DOHH2 (cell line): ENCODE measurements around the gene NKD1.

ENCODE experiments used
- H3F3A ChIP-seq: fragments of 200-600 bp; sonication (generic), shearing (Covaris generic); 2 replicates; pipeline ENCODE4 v1.6.0; 2016; ENCODE audit warnings: antibody characterized with exemption, mild to moderate bottlenecking; ENCODE audit not compliant: control insufficient read depth, insufficient read depth
- H3K27ac ChIP-seq: fragments of 200-600 bp; sonication (generic); 2 replicates; pipeline ENCODE4 v1.5.1; 2014; ENCODE audit warnings: low read depth, mild to moderate bottlenecking, low read length, moderate library complexity
- H3K27me3 ChIP-seq: fragments of 200-600 bp; sonication (generic); 2 replicates; pipeline ENCODE4 v1.6.1; 2014; ENCODE audit warnings: mild to moderate bottlenecking, low read length, mixed read lengths; ENCODE audit not compliant: control insufficient read depth
- H3K36me3 ChIP-seq: fragments of 200-600 bp; sonication (generic); 2 replicates; pipeline ENCODE4 v1.6.1; 2014; ENCODE audit warnings: mild to moderate bottlenecking, low read length, moderate library complexity, mixed read lengths; ENCODE audit not compliant: control insufficient read depth
- H3K4me1 ChIP-seq: fragments of 200-600 bp; sonication (generic); 2 replicates; pipeline ENCODE4 v1.6.1; 2014; ENCODE audit warnings: mild to moderate bottlenecking, low read length, mixed read lengths; ENCODE audit not compliant: control insufficient read depth
- H3K4me2 ChIP-seq: fragments of 200-600 bp; sonication (generic); 2 replicates; pipeline ENCODE4 v1.6.0; 2014; ENCODE audit warnings: mild to moderate bottlenecking, low read length, moderate library complexity
- H3K4me3 ChIP-seq: fragments of 200-600 bp; sonication (generic); 2 replicates; pipeline ENCODE4 v1.5.1; 2014; ENCODE audit warnings: mild to moderate bottlenecking, low read length, mixed read lengths
- H3K79me2 ChIP-seq: fragments of 200-600 bp; sonication (generic); 2 replicates; pipeline ENCODE4 v1.6.1; 2014; ENCODE audit warnings: mild to moderate bottlenecking, low read length, mixed read lengths; ENCODE audit not compliant: control insufficient read depth
- H3K9me2 ChIP-seq: fragments of 200-600 bp; sonication (generic); replicated peaks from 2 replicates; pipeline ENCODE4 v1.6.1; 2014; ENCODE audit warnings: mild to moderate bottlenecking, low read length, mixed read lengths; ENCODE audit not compliant: control insufficient read depth
- H3K9me3 ChIP-seq: fragments of 200-600 bp; sonication (generic); 2 replicates; pipeline ENCODE4 v1.6.1; 2014; ENCODE audit warnings: antibody characterized with exemption, low read length, mixed read lengths; ENCODE audit not compliant: control insufficient read depth, insufficient read depth
- H4K20me1 ChIP-seq: fragments of 200-600 bp; sonication (generic); 2 replicates; pipeline ENCODE4 v1.6.0; 2014; ENCODE audit warnings: low read depth, mild to moderate bottlenecking, antibody characterized with exemption, low read length, moderate library complexity; ENCODE audit not compliant: control insufficient read depth, insufficient read depth
- EZH2phosphoT487 ChIP-seq: fragments of 200-600 bp; sonication (generic); IDR thresholded peaks from 2 replicates; pipeline ENCODE4 v1.6.1; 2017; ENCODE audit warnings: borderline replicate concordance, mild to moderate bottlenecking, antibody characterized with exemption, low read length, moderate library complexity, mixed read lengths
- TF ChIP-seq, protein P1 (sequence below): fragments of 200-600 bp; sonication (generic); IDR thresholded peaks from one replicate; pipeline ENCODE4 v1.5.1; 2014; ENCODE audit warnings: antibody characterized with exemption, mild to moderate bottlenecking, low read depth, low read length; ENCODE audit not compliant: poor library complexity, severe bottlenecking

Gene NKD1

DNA sequence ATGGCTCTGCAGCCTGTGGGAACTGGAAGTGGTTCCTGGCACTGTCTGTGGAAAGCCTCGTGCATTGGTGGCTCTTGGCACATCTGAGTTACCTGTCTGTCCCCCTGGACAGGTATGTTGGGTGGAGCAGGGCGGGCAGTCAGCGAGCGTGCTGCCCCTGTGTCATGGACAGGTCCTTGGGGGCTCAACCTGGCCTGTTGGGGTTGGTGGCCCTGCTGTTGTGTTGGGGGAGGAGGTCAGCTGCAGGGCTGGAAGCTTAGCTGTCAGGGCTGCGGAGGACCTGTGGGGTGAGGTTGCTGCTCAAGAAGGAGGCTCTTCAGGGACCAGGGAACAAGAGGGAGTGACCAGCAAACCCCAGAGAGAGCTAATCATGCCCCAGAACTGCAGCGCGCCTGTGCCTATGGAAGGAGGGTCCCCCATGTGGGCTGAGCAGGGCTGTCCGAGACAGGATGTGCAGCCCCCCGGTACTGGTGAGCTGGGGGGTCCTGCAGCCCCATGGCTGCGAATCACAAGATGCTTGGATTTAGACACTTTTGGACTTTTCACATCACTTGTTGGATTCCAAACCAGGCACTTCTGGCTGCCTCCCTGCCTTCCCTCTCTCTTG lies 7.2 kb downstream of the NKD1 start:
- H3K36me3 ChIP-seq: no peaks in the 10 kb centered on the region
- no peaks in the 10 kb centered on the region for H3F3A ChIP-seq
- H3K4me3 ChIP-seq: no peak overlapping the region
- H3K4me1 ChIP-seq: no peaks in the 10 kb centered on the region
- H3K9me3 ChIP-seq: no peaks in the 10 kb centered on the region
- H4K20me1 ChIP-seq: no peaks in the 10 kb centered on the region
- TF ChIP-seq, protein P1, sequence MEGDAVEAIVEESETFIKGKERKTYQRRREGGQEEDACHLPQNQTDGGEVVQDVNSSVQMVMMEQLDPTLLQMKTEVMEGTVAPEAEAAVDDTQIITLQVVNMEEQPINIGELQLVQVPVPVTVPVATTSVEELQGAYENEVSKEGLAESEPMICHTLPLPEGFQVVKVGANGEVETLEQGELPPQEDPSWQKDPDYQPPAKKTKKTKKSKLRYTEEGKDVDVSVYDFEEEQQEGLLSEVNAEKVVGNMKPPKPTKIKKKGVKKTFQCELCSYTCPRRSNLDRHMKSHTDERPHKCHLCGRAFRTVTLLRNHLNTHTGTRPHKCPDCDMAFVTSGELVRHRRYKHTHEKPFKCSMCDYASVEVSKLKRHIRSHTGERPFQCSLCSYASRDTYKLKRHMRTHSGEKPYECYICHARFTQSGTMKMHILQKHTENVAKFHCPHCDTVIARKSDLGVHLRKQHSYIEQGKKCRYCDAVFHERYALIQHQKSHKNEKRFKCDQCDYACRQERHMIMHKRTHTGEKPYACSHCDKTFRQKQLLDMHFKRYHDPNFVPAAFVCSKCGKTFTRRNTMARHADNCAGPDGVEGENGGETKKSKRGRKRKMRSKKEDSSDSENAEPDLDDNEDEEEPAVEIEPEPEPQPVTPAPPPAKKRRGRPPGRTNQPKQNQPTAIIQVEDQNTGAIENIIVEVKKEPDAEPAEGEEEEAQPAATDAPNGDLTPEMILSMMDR: no peak
- no peak for TF ChIP-seq EZH2phosphoT487
- no peak overlapping the region for H3K27ac ChIP-seq
- H3K27me3 ChIP-seq: no peaks in the 10 kb centered on the region
- no peak overlapping the region for H3K4me2 ChIP-seq
- no peaks in the 10 kb centered on the region for H3K79me2 ChIP-seq
- no peaks in the 10 kb centered on the region for H3K9me2 ChIP-seq

DNA sequence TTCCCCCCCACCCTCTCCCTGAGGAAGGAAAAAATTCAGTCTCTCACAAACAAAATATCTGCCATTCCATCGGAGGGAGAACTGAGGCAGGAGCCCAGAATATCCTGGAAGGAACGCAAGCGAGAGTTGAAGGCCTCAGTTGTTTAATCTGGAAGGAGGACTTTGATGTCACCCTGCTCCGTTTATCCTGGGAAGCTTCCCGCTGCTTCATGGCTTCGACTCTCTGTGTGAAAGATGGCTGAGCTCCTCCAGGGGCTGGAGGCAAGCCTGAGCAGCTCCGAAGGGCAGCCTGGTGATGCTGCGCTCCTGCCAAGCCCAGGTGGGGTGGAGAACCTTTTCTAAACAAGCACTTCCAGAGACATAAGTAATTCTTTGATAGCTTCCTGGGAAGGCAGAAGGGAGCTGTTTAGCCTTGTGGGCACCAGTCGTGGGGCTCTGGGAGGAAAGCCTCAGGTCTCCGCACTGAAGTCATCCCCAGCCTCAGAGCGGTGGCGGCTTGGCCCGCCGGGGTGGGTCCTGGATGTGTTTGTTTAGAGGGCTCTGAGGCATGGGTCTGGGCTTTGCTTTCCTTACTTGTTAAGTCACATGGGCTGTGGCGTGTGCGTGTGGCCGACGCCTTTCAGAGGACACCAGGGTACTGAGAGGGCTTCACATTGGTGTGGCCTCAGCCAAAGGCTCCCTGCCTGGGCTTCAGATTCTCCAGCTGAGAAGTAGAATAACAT lies 7.9 kb downstream of the NKD1 start:
- H3F3A ChIP-seq: no peaks in the 10 kb centered on the region
- no peaks in the 10 kb centered on the region for H3K79me2 ChIP-seq
- no peaks in the 10 kb centered on the region for H3K36me3 ChIP-seq
- TF ChIP-seq, protein P1: no peak
- no peak for TF ChIP-seq EZH2phosphoT487
- H3K9me2 ChIP-seq: no peaks in the 10 kb centered on the region
- no peak overlapping the region for H3K27ac ChIP-seq
- no peak overlapping the region for H3K4me3 ChIP-seq
- no peaks in the 10 kb centered on the region for H3K27me3 ChIP-seq
- no peaks in the 10 kb centered on the region for H3K4me1 ChIP-seq
- H4K20me1 ChIP-seq: no peaks in the 10 kb centered on the region
- H3K4me2 ChIP-seq: no peak overlapping the region
- H3K9me3 ChIP-seq: no peaks in the 10 kb centered on the region

DNA sequence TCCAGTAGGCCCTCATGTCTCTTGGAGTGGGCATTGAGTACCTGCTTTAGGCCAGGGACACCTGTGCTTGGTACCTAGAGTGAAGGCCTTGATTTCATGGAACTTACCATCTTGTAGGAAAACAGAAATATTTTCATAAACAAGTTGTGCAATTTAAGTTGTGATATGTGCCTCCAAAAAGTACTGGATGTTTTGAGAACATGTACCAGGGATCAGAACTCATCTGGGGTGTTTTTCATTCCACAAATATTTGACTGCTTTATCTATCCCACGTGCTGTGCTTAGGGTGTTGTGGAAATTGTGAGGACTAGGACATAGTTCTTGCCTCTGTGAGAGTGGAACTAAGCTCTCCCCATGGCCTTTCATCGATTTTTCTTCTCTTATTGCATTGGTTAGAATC lies 8.8 kb downstream of the NKD1 start:
- no peaks in the 10 kb centered on the region for H3K9me3 ChIP-seq
- no peak overlapping the region for H3K4me2 ChIP-seq
- H3K9me2 ChIP-seq: no peaks in the 10 kb centered on the region
- H3F3A ChIP-seq: no peaks in the 10 kb centered on the region
- no peaks in the 10 kb centered on the region for H4K20me1 ChIP-seq
- H3K27me3 ChIP-seq: no peaks in the 10 kb centered on the region
- no peak overlapping the region for H3K27ac ChIP-seq
- H3K4me1 ChIP-seq: no peaks in the 10 kb centered on the region
- no peaks in the 10 kb centered on the region for H3K36me3 ChIP-seq
- H3K79me2 ChIP-seq: no peaks in the 10 kb centered on the region
- no peak overlapping the region for H3K4me3 ChIP-seq
- TF ChIP-seq EZH2phosphoT487: no peak
- TF ChIP-seq, protein P1: no peak
